Brain microvascular endothelial cell (primary cell): ENCODE results near the gene CENPS.

Experiments used
- DNase-seq: peaks from one replicate; pipeline ENCODE4 v3.0.0-alpha.2; 2020
- H3K27ac ChIP-seq: fragments of 250-450 bp; sonication (Bioruptor Pico); 2 replicates; pipeline ENCODE4 v1.5.1; 2020; ENCODE audit warnings: mild to moderate bottlenecking, moderate library complexity
- H3K27me3 ChIP-seq: fragments of 250-450 bp; sonication (Bioruptor Pico); replicated peaks from 2 replicates; pipeline ENCODE4 v1.5.1; 2020; ENCODE audit warnings: mild to moderate bottlenecking
- H3K36me3 ChIP-seq: fragments of 250-450 bp; sonication (Bioruptor Pico); replicated peaks from 2 replicates; pipeline ENCODE4 v1.5.1; 2020; ENCODE audit warnings: mild to moderate bottlenecking
- H3K4me3 ChIP-seq: 2 replicates; pipeline ENCODE4 v1.5.1; 2011; ENCODE audit warnings: low read depth, mild to moderate bottlenecking, control low read depth, low read length, moderate library complexity
- in situ Hi-C: cut with HindIII; loops from 2 replicates; pipeline ENCODE4 v1.10.0; 2017; ENCODE audit warnings: low sequenced_read_pairs, low pct_ligation_motif_present
- TF ChIP-seq, protein P1 (sequence below): IDR thresholded peaks from 2 replicates; pipeline ENCODE4 v1.5.1; 2011; ENCODE audit warnings: low read depth, mild to moderate bottlenecking, moderate library complexity, low read length, control low read depth, inconsistent platforms; ENCODE audit errors: missing control alignments

CENPS gene

DNA sequence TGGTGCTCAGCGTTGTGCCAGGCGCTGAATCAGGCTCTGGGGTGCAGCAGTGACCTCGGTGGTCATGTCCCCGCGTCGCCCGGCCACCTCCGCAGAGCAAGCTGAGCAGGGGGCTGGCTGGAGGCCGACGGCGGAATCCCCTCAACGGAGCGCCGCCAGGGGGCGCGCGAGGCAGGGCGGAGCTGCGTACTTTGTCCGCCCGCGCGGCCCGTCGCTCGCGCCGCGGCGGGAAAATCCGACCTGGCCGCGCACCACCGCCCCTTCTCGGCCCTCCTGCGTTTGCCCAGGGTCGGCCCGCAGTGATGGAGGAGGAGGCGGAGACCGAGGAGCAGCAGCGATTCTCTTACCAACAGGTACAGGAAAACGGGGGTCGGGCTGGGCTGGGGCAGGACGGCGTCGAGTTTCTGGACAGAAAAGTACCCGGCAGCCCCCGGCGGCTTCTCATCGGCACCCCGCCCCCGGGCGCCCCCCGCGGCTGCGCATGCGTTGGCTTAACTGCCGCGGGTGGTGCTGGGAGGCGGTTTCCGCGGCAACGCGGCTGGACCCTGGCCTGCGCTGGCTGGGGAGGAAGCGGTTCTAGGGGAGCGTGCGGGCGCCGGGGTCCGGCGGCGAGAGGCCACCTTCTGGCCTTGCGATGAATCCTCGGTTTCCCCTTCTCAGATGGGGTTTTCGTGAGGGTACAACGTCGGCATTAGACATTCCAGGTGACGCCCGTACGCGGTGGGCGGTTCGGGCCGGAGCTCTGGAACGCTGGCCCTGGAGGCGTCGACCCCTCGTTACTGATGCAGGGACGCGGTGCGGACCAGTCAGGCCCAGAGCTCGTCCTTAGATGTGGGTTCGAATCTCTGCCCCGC is at the start of gene CENPS:
TSS of gene CENPS (plus strand) at position 218 of the 854 bp plus-strand sequence. CDS start at position 303, 85 bp downstream.
- TF ChIP-seq, protein P1, sequence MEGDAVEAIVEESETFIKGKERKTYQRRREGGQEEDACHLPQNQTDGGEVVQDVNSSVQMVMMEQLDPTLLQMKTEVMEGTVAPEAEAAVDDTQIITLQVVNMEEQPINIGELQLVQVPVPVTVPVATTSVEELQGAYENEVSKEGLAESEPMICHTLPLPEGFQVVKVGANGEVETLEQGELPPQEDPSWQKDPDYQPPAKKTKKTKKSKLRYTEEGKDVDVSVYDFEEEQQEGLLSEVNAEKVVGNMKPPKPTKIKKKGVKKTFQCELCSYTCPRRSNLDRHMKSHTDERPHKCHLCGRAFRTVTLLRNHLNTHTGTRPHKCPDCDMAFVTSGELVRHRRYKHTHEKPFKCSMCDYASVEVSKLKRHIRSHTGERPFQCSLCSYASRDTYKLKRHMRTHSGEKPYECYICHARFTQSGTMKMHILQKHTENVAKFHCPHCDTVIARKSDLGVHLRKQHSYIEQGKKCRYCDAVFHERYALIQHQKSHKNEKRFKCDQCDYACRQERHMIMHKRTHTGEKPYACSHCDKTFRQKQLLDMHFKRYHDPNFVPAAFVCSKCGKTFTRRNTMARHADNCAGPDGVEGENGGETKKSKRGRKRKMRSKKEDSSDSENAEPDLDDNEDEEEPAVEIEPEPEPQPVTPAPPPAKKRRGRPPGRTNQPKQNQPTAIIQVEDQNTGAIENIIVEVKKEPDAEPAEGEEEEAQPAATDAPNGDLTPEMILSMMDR = peak; percentile 75
- Histone ChIP-seq H3K27ac (peak within 1 kb of the TSS; percentile 51), H3K36me3 (no peaks in the 10 kb centered on the region), H3K4me3 (peak within 1 kb of the TSS; percentile 83), H3K27me3 (no peaks in the 10 kb centered on the region)
- in situ Hi-C loops = no loop called here
- peak; percentile 77 for DNase-seq

DNA sequence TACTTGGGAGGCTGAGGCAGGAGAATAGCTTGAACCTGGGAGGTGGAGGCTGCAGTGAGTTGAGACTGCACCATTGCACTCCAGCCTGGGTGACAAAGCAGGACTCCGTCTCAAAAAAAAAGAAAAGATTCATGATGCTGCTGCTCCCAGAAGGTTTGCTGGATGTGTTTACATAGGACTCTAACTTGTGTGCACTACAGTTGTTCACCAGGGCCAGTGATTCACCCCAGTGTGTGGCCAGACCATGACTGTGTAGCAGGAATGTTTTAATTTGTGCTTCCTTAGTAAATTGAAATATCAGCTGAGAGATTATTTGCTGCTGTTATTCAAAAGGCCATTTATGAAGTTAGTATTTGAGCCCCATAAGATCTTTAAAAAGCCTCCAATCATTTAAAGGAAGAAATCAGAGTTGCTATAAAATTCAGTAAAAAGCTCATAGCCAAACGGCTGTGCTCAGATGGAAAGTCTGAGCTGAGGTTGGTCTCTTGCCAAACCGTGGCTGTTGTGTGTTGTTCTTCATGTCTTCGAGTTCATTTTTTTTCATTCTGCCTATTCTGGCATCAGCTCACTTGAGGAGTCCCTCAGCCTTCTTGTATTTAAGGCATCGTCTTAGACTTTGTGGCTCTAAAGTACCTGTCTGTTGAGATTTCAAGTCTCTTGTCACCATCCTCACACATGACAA is 49.5 kb upstream of the CENPS start:
- H3K27ac ChIP-seq = peak overlapping the region; percentile 68
- in situ Hi-C loops = no loop called here
- H3K27me3 ChIP-seq = no peaks in the 10 kb centered on the region
- DNase-seq = peak; percentile 94
- H3K4me3 ChIP-seq = no peak overlapping the region
- no peaks in the 10 kb centered on the region for H3K36me3 ChIP-seq
- TF ChIP-seq, protein P1 = no peak

DNA sequence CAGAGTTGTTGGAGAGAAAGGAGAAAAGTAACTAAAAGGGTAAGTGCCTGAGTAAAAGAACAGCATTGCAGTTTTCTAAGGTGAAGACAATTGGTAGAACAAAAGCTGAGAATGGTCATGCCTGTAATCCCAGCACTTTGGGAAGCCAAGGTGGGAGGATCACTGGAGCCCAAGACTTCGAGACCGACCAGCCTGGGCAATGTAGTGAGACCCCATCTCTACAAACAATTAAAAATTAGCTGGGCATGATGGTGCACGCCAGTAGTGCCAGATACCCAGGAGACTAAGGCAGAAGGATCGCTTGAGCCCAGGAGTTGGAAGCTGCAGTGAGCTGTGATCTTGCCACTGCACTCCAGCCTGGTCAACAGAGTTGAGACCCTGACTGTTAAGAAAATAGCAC is 46.6 kb upstream of the CENPS start:
- H3K27me3 ChIP-seq = no peaks in the 10 kb centered on the region
- H3K4me3 ChIP-seq = no peak overlapping the region
- in situ Hi-C loops = no loop called here
- H3K36me3 ChIP-seq = no peaks in the 10 kb centered on the region
- no peak for DNase-seq
- TF ChIP-seq, protein P1 = no peak
- no peak overlapping the region for H3K27ac ChIP-seq

DNA sequence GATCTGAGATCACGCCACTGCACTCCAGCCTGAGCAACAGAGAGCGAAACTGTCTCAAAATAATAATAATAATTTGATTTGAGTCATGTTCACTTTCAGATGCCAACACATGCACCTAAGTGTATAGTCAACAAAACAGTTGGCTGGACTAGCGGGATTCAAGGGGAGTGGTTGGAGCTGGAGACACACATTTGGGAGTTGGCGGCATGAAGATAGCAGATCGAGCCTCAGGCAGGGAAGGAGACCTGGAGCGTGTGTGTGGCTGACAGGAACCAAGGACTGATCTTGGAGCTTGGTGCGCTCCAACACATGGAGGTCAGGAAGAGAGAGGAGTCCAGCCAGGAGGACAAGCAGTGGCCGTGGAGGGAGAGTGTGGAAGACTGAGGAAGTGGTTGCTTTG is 46.0 kb upstream of the CENPS start:
- in situ Hi-C loops = no loop called here
- DNase-seq = no peak
- no peaks in the 10 kb centered on the region for H3K27me3 ChIP-seq
- TF ChIP-seq, protein P1 = no peak
- no peaks in the 10 kb centered on the region for H3K36me3 ChIP-seq
- H3K27ac ChIP-seq = no peak overlapping the region
- H3K4me3 ChIP-seq = no peak overlapping the region

DNA sequence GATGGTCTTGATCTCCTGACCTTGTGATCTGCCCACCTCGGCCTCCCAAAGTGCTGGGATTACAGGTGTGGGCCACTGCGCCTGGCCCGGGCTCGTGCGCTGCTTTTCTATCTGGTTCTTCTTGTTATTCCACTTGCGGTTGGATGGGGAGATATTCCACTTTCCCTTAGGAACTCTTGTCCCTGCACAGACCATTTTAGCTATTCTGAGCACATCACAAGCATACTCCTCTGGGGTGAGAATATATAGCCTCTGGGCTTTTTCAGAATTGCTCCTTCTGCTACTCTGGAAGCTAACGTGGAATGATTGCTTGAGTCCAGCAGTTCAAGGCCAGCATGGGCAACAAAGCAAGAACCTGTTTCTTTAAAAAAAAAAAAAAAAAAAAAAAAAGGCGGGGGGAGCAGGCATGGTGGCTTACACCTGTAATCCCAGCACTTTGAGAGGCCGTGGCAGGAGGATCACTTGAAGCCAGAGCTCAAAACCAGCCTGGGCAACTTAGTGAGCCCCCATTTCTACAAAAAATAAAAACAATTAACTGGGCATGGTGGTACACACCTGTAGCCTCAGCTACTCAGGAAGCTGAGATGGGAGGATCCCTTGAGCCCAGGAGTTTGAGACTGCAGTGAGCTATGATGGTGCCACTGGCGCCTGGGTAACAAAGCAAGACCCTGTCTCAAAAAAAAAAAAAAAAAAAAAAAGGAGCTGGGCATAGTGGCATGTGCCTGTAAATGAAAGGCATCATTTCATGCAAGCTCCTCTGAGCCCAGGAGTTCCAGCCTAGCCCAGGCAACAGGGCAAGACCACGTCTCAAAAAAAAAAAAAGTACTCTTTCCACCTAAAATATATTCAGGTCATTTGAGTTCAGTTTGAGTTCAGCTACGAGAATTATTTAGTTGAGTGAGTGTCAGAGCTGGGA is 43.2 kb upstream of the CENPS start:
- Histone ChIP-seq H3K36me3 (no peaks in the 10 kb centered on the region), H3K27me3 (no peaks in the 10 kb centered on the region), H3K4me3 (no peak overlapping the region), H3K27ac (peak overlapping the region; percentile 81)
- DNase-seq = no peak
- in situ Hi-C loops = no loop called here
- TF ChIP-seq, protein P1 = no peak
